Adipose tissue (tissue), 3 donors: Measurements from ENCODE around the gene PUS7L. TPM values are rescaled to one million over a fixed set of nuclear protein-coding genes. Genes with fewer than 3 reads are reported as not detected.
"Not testable (repeated sequence)": the region's sequence is repeated elsewhere in the genome, so short reads cannot be mapped to it uniquely, and the experiment has no call there.

Experiments
- H3K27ac ChIP-seq: one replicate; pipeline ENCODE4 v1.5.1; 2013; ENCODE audit warnings: low read depth, low read length
- WGBS, 3 donors: extraction: QIAGEN DNeasy Blood & Tissue Kit; methylation state at CpG; one replicate each; pipeline ENCODE4 v1.1.7; 2013; 5-methylcytosine and 5-hydroxymethylcytosine counted together
- polyA plus RNA-seq, 3 donors: library from polyadenylated mRNA; stranded (reverse); fragments of 200-250 nt; gene quantifications; one replicate each; pipeline ENCODE4 v1.2.3, GENCODE V29; 2013
- donor health status: healthy with polysubstance abuse.
- donor health status: Bipolar disorder and iron deficiency.
- donor health status: healthy.

Gene PUS7L
- polyA plus RNA-seq, 3 donors: 1.3 to 3.7 (median 1.3) TPM

DNA sequence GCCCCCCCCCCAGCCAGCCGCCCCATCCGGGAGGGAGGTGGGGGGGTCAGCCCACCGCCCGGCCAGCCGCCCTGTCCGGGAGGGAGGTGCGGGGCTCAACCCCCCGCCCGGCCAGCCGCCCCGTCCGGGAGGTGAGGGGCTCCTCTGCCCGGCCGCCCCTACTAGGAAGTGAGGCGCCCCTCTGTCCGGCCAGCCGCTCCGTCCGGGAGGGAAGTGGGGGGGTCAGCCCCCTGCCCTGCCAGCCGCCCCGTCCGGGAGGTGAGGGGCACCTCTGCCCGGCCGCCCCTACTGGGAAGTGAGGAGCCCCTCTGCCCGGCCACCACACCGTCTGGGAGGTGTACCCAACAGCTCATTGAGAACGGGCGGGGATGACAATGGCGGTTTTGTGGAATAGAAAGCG is 73.1 kb downstream of the PUS7L start:
- WGBS, 3 donors: 96 to 98% (median 98%) methylated on average over 11 to 28 of the region's 30 CpGs

DNA sequence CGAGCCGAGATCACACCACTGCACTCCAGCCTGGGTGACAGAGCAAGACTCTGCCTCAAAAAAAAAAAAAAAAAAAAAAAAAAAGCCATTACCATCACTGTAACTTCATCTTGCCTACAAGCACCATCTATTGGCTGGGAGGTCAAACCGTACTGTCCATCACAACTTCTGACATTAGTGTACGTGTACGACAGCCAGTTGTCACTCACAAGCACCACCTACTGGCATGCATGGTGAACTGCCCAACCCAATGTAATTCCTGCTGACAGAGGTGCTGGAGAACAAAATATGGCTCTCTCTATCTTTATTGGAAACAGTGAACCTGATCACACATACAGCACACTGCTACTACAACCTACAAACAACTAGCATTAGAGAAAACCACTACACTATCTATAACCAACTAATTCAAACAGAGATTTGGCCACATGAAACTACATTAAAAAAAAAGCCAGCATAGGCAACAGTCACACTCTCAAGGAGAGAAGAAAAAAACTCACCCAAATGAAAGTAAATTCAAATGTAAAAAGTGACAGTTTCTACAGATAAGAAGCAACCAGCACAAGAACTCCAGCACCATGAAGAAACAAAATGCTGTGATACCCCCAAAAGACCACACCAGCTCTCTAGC is 82.3 kb downstream of the PUS7L start:
- 44 to 64% (median 64%) methylated on average over 5 of the region's 5 CpGs for WGBS, 3 donors

More for the DNA sequence above, 73.1 kb downstream of the PUS7L start:
- H3K27ac ChIP-seq: not testable (repeated sequence)

DNA sequence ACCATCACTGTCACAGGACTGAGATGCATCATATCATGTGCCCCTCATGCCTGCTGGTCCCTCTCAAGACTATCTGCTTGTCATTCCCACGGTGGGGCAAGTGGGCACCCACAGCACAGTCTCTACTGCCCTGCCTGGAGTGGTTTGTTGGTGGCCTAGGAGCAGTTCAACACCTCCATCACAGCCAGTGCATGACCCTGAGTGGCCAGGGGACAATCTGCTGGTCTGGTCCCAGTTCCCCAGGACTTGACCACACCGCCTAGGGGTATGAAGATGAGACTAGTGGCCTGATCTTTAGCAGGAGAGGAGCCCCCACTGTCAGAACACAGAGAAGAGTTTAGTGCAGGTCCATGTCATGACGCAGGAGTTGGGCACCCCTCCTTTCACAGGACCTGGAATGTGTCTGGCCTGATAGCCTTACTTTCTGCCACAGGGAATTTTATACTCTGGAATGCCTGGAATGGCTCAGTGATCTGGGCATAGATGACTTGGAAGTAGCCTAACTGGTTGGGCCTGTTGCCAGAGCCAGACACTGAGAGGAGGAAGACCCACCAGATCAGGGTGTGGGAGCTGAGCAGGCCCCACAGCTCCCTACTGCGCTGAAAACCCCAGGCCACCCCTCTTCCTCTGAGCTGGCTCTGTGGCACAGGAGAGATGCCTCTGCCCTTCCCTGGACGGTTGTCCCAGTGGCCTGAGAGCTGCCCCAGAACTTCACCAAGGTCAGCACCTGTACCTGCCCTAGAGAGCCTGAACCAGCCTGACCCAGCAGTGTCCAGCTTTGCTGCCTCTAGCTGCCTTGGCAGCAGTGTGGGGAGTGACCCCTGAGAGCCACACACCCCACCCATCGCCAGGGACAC is 83.3 kb downstream of the PUS7L start:
- no peak overlapping the region for H3K27ac ChIP-seq
- 72 to 84% (median 76%) methylated on average over 6 of the region's 6 CpGs for WGBS, 3 donors

More for the DNA sequence above, 82.3 kb downstream of the PUS7L start:
- H3K27ac ChIP-seq: no peak overlapping the region

DNA sequence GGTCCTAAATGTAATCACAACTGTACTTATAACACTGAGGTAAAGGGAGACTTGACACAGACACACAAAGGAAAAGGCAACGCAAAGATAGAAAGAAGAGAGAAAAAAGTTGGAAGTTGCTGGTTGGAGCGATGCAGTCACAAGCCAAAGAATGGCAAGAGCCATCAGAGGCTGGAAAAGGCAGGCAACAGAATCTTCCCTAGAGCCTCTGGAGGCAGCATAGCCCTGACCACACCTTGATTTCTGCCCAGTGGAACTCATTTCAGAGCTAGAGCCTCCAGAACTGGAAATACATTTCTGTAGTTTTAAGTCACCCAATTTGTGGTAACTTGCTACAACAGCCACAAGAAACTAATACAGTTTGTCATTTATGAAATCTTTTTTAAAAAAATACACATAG is 89.2 kb downstream of the PUS7L start:
- 91 to 95% (median 93%) methylated on average over 2 of the region's 2 CpGs for WGBS, 3 donors
- no peak overlapping the region for H3K27ac ChIP-seq

Other genes with a start within 250 kb of the PUS7L start
- gene ADAMTS20, start 206.6 kb downstream of the PUS7L start, polyA plus RNA-seq: not detected
- gene IRAK4, start 161 bp upstream of the PUS7L start, polyA plus RNA-seq: 10 to 100 TPM in 2 of 3 donors, 1 to 10 TPM in 1; 10.0 to 12.4 (median 10.7) TPM
- 10 to 100 TPM; 24.1 to 64.3 (median 36.2) TPM for gene TWF1, start 47.5 kb upstream of the PUS7L start, polyA plus RNA-seq
- 1 to 10 TPM; 1.9 to 4.0 (median 2.5) TPM for gene TMEM117, start 77.3 kb upstream of the PUS7L start, polyA plus RNA-seq